Left renal cortex interstitium (tissue), 4 donors: Measurements from ENCODE around the gene CD101. TPM values are rescaled to one million over a fixed set of nuclear protein-coding genes. Genes with fewer than 3 reads are reported as not detected.
"Not testable (repeated sequence)": the region's sequence is repeated elsewhere in the genome, so short reads cannot be mapped to it uniquely, and the experiment has no call there.

Source experiments
- DNase-seq, 4 donors: peaks; one replicate each; pipeline ENCODE4 v3.0.0-alpha.2; 2013; ENCODE audit warnings: low read depth in 4 of 4, low spot score in 2 of 4, missing footprints in 1 of 4
- polyA plus RNA-seq, 4 donors: library from polyadenylated mRNA; unstranded; fragments of 120-200 nt; gene quantifications; one replicate each; pipeline ENCODE4 v1.2.1, GENCODE V29; 2013; ENCODE audit not compliant: insufficient read length in 4 of 4

CD101 gene
- 1 to 10 TPM; 1.8 to 3.3 (median 2.2) TPM for polyA plus RNA-seq

- no peak for DNase-seq
Measured at GRCh38 chr1:117001254-117001927, at the start of gene CD101. CD101 (plus strand) TSS chr1:117001760; CDS start chr1:117001818, 58 bp downstream.

- DNase-seq: no peak
Measured at GRCh38 chr1:116952738-116953275, 48.8 kb upstream of the CD101 start.

GRCh38 chr1:116954440-116954839, 47.1 kb upstream of the CD101 start:
- no peak for DNase-seq

GRCh38 chr1:116956378-116956777, 45.2 kb upstream of the CD101 start:
- no peak for DNase-seq

- no peak for DNase-seq
Measured at GRCh38 chr1:116957646-116958045, 43.9 kb upstream of the CD101 start.

GRCh38 chr1:116958110-116958509, 43.5 kb upstream of the CD101 start:
- DNase-seq: no peak

GRCh38 chr1:116958977-116959376, 42.6 kb upstream of the CD101 start:
- DNase-seq: no peak

GRCh38 chr1:116961606-116962005, 40.0 kb upstream of the CD101 start:
- no peak for DNase-seq

- no peak for DNase-seq
Measured at GRCh38 chr1:116962987-116963639, 38.4 kb upstream of the CD101 start.

- DNase-seq: no peak
Measured at GRCh38 chr1:116966791-116967190, 34.8 kb upstream of the CD101 start.

GRCh38 chr1:116968724-116969123, 32.8 kb upstream of the CD101 start:
- DNase-seq: no peak

GRCh38 chr1:116971258-116971860, 30.2 kb upstream of the CD101 start:
- no peak for DNase-seq

GRCh38 chr1:116971965-116972673, 29.4 kb upstream of the CD101 start:
- no peak for DNase-seq

- no peak for DNase-seq
Measured at GRCh38 chr1:116972674-116973030, 28.9 kb upstream of the CD101 start.

- not testable (repeated sequence) for DNase-seq
Measured at GRCh38 chr1:116980309-116980708, 21.3 kb upstream of the CD101 start.

GRCh38 chr1:116981521-116982037, 20.0 kb upstream of the CD101 start:
- no peak for DNase-seq

GRCh38 chr1:116982319-116983004, 19.1 kb upstream of the CD101 start:
- no peak for DNase-seq

- DNase-seq: no peak
Measured at GRCh38 chr1:116983112-116983511, 18.4 kb upstream of the CD101 start.

GRCh38 chr1:116983678-116984077, 17.9 kb upstream of the CD101 start:
- no peak for DNase-seq
